AG20443 (cell line): ENCODE measurements around the gene RDH5.
"Not testable (repeated sequence)": the region's sequence is repeated elsewhere in the genome, so short reads cannot be mapped to it uniquely, and the experiment has no call there.

Source experiments
- DNase-seq: peaks from one replicate; pipeline ENCODE4 v3.0.0; 2012; ENCODE audit warnings: low spot score, mixed read lengths

Gene RDH5

GRCh38 chr12:55745361-55746173, 25.4 kb downstream of the RDH5 start:
- DNase-seq = no peak

- DNase-seq = no peak
Observed at GRCh38 chr12:55746174-55746912, 26.1 kb downstream of the RDH5 start.

- no peak for DNase-seq
Observed at GRCh38 chr12:55746913-55747231, 26.7 kb downstream of the RDH5 start.

GRCh38 chr12:55748230-55748993, 28.2 kb downstream of the RDH5 start:
- DNase-seq = no peak

DNA sequence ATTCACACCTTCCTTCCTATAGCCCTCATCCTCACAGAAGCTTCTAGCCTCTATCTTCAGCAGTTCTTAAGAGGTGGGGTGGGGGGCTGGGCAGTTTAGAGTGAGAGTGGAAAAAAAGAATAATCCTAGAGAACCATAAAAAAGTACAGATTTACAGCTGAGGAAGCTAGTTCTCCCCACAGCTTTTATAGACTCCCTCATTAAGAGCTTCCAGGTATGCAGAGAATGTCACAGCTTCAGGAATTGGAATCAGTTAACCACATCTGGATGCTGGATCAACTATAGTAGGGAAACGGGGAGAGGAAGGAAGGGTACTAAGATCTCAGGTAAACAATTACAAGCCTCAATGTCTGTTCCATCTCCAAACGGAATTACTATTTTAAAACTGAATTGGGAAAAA, 35.1 kb downstream of the RDH5 start:
- no peak for DNase-seq

DNA sequence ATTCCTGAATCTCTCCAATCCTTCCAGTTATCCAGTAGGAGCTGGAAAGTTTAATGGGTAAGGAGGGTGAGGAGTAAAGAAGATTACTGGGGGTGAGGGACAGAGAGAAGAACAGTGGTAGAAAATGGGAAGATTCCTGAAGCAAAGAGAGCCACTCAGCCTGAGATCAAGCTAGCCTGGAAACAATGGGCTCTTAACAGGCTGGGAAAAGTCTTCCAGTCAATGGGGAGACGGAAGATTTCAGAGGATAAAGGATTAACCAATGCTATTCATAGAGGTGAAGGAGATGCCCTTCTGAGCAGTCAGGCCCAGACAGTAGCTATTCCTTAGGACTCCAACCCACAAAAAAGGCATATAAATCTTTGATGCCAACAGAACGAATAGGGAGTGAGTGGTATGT, 37.5 kb downstream of the RDH5 start:
- DNase-seq = no peak

GRCh38 chr12:55758575-55758974, 38.4 kb downstream of the RDH5 start:
- not testable (repeated sequence) for DNase-seq

GRCh38 chr12:55760663-55761062, 40.5 kb downstream of the RDH5 start:
- no peak for DNase-seq

DNA sequence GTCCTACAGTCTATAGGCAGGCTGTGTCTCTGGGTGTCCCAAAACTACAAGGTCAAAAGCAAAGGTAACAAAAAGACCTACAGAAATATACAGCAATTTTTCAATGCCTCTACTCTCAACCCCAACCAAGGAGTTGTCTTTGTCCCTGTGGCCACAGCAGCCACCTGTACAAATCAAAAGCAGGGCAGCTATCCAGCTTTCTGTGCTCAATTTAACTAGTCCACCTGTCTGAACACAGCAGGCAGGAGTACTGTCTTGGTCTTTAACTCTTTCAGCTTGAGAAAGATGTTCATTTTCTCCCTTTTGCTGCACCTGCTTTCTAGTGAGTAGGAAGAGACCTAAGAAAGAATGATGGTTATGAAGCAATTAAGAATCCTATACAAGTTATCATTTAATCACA, 42.5 kb downstream of the RDH5 start:
- DNase-seq = no peak

DNA sequence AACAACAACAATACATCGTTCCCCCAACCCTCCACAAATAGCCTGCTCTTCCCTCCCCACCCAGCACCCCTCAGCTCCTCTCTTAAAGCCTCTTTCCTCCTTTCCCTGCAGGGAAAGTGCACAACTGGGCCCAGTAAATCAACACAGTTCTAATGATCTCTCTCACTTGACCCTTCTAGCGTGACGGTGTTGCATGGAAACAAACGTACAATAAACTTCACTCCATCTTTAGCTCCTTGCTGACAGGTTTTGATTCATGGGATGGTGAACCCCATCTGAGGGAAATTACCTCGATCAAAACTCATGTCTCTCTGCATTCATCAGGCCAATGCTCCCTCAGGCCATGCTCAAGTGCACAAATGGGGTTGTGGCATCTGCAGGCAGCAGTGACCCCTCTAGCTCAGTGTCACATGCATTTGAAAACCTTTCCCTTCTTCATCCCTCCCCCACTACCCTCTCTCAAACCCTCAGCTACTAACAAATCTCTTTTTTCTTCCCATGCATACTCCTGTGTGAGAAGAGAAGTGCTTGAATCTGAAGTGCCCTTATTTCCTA, 45.6 kb downstream of the RDH5 start:
- no peak for DNase-seq

- no peak for DNase-seq
Observed at GRCh38 chr12:55767156-55767555, 47.0 kb downstream of the RDH5 start.

DNA sequence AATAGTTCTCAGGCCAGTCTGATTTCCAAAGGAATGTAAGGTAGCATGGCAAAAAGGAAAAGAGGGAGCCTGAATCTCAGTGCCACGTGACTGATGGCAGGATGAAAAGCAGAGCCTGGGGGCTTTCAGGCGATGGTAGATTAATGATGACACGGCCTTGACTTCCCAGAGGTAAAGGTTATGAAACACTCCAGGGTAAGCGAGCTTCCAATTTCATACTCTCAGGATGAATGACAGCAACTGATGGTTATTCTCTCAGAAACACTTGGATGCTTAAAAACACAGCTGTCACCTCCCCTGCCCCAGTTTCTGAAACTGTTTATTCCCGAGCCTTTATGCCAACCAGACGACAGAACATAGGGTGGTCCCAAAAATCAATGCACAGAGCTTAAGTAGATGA, 51.5 kb downstream of the RDH5 start:
- no peak for DNase-seq
